D721Med (cell line): Measurements from ENCODE around the gene ZNF138.

Experiments used
- DNase-seq: peaks from one replicate; pipeline ENCODE4 v3.0.0; 2011; ENCODE audit warnings: low spot score; ENCODE audit not compliant: insufficient read length
- FAIRE-seq: peaks from 2 replicates; lab custom pipeline; 2011; peaks lifted over from hg19 to GRCh38; lab: Jason Lieb, UNC
- TF ChIP-seq, protein P1 (sequence below): IDR thresholded peaks from 2 replicates; pipeline ENCODE4 v1.5.1; 2012; ENCODE audit warnings: mild to moderate bottlenecking, control low read depth; ENCODE audit not compliant: insufficient read depth; ENCODE audit errors: missing control alignments

The ZNF138 gene

DNA sequence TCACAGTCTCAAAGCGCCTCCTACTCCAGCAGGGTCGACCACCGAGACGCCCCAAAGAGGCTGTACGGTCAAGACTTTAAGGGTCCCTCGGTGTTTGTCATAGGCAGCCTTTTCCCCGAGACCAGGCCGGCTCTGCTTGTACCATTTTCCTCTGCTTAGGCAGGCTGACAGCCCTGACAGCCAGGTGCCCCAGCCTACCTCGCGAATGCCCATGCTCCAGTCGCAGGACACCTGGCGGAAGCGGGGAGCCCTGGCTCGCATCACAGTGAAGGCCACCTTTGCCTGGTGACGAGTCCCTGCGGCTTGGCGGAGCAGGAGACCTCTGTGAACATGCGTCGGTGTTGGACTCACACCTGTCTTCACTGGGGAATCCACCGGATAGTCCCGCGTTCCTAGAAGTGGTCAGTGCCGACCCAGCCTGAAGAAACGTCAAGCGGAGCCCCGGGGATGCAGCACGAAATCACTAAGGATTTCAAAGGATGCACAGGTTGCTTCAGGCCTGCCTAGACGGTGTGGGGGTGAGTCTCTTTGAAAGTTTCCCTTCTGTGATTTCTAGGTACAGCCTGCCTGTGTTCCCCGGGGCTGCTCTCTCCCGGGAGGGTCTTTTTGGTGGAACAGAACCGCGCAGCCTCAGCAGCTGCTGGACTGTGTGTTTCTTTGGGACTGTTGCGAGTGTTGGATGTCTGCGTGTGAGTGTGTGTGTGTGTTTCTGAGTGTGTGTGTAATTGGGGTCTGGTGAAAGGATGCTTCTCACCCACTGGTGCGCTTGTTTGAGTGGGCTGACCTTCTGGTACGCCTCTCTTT lies 78.3 kb downstream of the ZNF138 start:
- peak; percentile 5 for DNase-seq
- FAIRE-seq, result no peak
- TF ChIP-seq, protein P1, sequence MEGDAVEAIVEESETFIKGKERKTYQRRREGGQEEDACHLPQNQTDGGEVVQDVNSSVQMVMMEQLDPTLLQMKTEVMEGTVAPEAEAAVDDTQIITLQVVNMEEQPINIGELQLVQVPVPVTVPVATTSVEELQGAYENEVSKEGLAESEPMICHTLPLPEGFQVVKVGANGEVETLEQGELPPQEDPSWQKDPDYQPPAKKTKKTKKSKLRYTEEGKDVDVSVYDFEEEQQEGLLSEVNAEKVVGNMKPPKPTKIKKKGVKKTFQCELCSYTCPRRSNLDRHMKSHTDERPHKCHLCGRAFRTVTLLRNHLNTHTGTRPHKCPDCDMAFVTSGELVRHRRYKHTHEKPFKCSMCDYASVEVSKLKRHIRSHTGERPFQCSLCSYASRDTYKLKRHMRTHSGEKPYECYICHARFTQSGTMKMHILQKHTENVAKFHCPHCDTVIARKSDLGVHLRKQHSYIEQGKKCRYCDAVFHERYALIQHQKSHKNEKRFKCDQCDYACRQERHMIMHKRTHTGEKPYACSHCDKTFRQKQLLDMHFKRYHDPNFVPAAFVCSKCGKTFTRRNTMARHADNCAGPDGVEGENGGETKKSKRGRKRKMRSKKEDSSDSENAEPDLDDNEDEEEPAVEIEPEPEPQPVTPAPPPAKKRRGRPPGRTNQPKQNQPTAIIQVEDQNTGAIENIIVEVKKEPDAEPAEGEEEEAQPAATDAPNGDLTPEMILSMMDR, result no peak

DNA sequence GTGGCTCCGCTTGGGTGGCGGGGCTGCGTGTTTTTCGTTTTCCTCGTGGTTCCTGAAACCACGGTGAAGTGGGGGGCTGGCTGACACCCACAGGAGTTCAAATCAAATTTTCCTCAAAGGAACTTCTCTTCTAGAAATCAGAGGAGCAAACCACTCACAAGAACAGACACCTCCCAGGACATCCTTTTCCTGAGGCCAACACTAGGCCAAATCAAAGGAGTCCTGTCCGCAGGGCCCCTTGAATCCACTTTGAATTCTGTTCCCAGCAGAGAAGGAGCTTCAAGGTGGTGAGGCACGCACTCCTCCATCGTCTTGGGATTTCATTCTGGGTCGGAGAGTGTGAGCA lies 78.9 kb downstream of the ZNF138 start:
- no peak for FAIRE-seq
- peak; percentile 9 for DNase-seq
- TF ChIP-seq, protein P1, result no peak

DNA sequence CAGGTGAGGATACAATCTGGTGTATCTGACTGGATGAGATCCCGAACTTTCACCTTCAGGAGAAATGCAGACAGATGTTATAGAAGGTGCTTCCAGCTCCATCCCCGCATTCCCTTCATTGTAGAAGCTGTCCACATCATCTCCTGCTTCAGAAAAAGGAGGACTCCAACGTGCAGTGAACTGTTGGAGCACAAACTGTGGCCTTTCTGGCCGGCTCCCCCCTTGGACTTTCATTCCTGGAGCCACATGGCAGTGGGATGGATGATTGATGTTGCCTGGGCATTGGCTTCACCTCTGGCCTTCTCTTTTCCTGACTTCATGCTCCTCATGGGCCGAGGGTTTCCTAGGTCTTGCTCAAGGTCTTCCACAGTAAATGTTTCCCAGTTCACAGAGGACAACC lies 79.3 kb downstream of the ZNF138 start:
- no peak for FAIRE-seq
- TF ChIP-seq, protein P1, result no peak
- DNase-seq, result peak; percentile 9

DNA sequence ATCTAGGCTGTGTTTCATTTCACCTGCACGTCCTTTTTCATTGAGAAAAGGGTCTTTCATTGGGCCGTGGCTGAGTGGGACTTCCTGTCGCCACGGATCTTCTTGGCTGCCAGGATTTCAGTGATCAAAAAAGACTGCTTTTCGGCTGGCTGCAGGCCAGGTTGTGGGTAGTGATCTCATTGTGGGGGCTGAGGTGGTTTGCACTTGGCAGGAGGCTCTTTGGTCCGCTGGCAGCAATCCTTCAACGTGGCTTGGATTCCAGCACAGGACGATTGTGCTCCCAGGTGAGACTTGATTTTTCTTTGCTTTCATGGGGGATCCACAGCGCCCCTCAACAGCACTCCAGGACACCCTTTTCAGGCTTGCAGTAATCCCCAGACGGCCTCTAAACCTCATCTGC lies 79.9 kb downstream of the ZNF138 start:
- no peak for DNase-seq
- TF ChIP-seq, protein P1, result no peak
- FAIRE-seq, result no peak

DNA sequence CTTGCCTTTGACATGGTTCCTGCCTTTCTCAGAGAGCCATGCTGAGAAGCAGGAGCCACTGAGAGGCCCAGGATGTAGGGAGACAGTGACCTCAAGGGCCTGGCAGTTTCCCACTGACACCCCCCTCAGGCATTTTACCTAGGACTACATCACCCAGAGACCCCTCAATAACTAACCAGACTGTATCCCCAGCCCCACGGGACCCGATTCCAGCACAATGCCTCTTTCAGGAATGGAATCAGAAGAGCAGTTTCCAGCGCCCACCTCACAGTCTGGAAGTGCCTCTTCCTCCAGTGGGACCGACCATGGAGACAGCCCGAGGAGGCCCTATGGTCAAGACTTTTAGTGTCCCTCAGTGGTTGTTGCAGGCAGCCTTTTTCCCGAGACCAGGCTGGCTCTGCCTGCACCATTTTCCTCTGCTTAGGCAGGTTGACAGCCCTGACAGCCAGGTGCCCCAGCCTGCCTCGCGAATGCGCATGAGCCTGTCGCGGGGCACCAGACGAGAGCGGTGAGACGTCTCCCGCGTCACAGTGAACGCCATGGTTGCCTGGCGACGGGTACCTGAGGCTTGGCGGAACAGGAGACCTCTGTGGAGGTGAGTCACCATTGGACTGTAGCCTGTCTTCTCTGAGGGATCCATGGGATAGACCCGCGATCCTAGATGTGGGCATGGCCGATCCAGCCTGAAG lies 80.5 kb downstream of the ZNF138 start:
- TF ChIP-seq, protein P1, result no peak
- FAIRE-seq (no peak), DNase-seq (peak; percentile 15)

DNA sequence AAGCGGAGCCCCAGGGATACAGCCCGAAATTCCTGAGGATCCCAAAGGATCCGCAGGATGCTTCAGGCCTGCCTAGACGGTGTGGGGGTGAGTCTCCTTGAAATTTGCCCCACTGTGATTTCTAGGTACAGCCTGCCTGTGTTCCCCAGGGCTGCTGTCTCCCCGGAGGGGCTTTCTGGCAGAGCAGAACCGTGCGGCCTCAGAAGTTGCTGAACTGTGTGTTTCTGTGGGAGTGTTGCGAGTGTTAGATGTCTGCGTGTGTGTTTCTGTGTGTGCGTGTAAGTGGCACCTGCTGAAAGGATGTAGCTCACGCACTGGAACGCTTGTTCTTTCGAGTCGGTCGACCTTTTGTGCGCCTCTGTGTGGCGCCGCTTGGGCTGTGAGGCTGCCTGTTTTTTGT lies 81.0 kb downstream of the ZNF138 start:
- FAIRE-seq (no peak), DNase-seq (no peak)
- TF ChIP-seq, protein P1, result no peak
